Loucy (cell line): Measurements from ENCODE around the gene CCDC149.

Experiments
- H2AFZ ChIP-seq: fragments of 200-600 bp; sonication (generic); 2 replicates; pipeline ENCODE4 v1.6.0; 2016; ENCODE audit warnings: antibody characterized with exemption, mild to moderate bottlenecking, low read length, moderate library complexity
- H3F3A ChIP-seq: fragments of 200-600 bp; 2 replicates; pipeline ENCODE4 v1.6.0; 2016; ENCODE audit warnings: antibody characterized with exemption, low read depth, mild to moderate bottlenecking
- H3K27me3 ChIP-seq: fragments of 200-600 bp; sonication (generic); 2 replicates; pipeline ENCODE4 v1.6.1; 2014; ENCODE audit warnings: low read length, mild to moderate bottlenecking; ENCODE audit not compliant: insufficient read depth, poor library complexity, severe bottlenecking
- H3K36me3 ChIP-seq: fragments of 200-600 bp; sonication (generic); 2 replicates; pipeline ENCODE4 v1.6.1; 2016; ENCODE audit warnings: low read length; ENCODE audit not compliant: insufficient read depth
- H3K4me1 ChIP-seq: fragments of 200-600 bp; sonication (generic); 2 replicates; pipeline ENCODE4 v1.5.1; 2014; ENCODE audit warnings: low read length, mild to moderate bottlenecking; ENCODE audit not compliant: insufficient read depth, poor library complexity, severe bottlenecking
- H3K4me2 ChIP-seq: fragments of 200-600 bp; sonication (generic); 2 replicates; pipeline ENCODE4 v1.6.0; 2014; ENCODE audit warnings: antibody characterized with exemption, low read length, low read depth, mild to moderate bottlenecking; ENCODE audit not compliant: poor library complexity, severe bottlenecking
- H3K4me3 ChIP-seq: fragments of 200-600 bp; sonication (generic); 2 replicates; pipeline ENCODE4 v1.5.1; 2014; ENCODE audit warnings: low read length, mild to moderate bottlenecking, mixed read lengths; ENCODE audit not compliant: poor library complexity, severe bottlenecking
- H3K79me2 ChIP-seq: fragments of 200-600 bp; sonication (generic); 2 replicates; pipeline ENCODE4 v1.6.1; 2014; ENCODE audit warnings: low read length; ENCODE audit not compliant: insufficient read depth
- H3K9ac ChIP-seq: fragments of 200-600 bp; sonication (generic); 2 replicates; pipeline ENCODE4 v1.6.0; 2014; ENCODE audit warnings: mild to moderate bottlenecking, low read depth, low read length, moderate library complexity; ENCODE audit not compliant: poor library complexity, severe bottlenecking
- H3K9me2 ChIP-seq: fragments of 200-600 bp; sonication (generic); replicated peaks from 2 replicates; pipeline ENCODE4 v1.6.1; 2016; ENCODE audit warnings: low read depth, low read length, mixed read lengths
- H3K9me3 ChIP-seq: fragments of 200-600 bp; sonication (generic); 2 replicates; pipeline ENCODE4 v1.6.1; 2014; ENCODE audit warnings: mild to moderate bottlenecking, antibody characterized with exemption, low read length, low read depth; ENCODE audit not compliant: insufficient read depth
- H4K20me1 ChIP-seq: fragments of 200-600 bp; sonication (generic); 2 replicates; pipeline ENCODE4 v1.6.0; 2014; ENCODE audit warnings: antibody characterized with exemption, low read length, mild to moderate bottlenecking; ENCODE audit not compliant: insufficient read depth, poor library complexity, severe bottlenecking
- EZH2phosphoT487 ChIP-seq: fragments of 200-600 bp; IDR thresholded peaks from 2 replicates; pipeline ENCODE4 v1.6.1; 2018; ENCODE audit warnings: antibody characterized with exemption, mild to moderate bottlenecking, moderate library complexity, borderline replicate concordance
- TF ChIP-seq, protein P1 (sequence below): fragments of 200-600 bp; sonication (generic); conservative IDR thresholded peaks from 2 replicates; pipeline ENCODE4 v1.5.1; 2014; ENCODE audit warnings: mild to moderate bottlenecking, antibody characterized with exemption, low read length

The CCDC149 gene

DNA sequence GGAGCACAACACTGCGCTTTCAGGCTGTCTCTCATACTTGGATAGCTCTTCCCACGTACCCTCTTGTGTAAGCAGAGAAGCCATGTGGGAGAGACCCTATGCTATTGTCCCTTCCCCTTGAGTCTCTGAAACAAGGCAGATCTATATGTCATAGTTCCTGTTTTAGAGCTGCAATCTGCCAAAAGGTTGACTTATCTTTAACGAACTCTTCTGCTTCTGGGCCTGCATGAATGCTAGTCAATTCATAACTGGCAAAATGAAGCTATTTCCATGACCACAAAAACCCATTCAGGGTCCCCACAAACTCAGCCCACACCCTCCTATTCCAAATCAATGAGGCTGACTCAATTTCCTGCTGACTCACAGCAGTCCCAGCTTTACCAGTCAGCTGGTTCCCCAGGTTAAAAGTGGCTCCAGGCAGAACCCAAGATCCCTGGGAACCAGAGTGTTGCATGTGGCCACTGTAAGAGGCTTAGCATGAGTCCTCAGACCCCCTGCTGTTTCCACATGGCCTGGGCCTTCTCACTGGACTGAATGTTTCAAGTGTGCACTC, 142.7 kb downstream of the CCDC149 start:
- Histone ChIP-seq H3K4me2 (no peak overlapping the region), H3K4me1 (no peaks in the 10 kb centered on the region), H3K4me3 (no peak overlapping the region), H2AFZ (no peak overlapping the region), H3K79me2 (no peaks in the 10 kb centered on the region), H3K27me3 (no peaks in the 10 kb centered on the region), H3K36me3 (no peaks in the 10 kb centered on the region), H3F3A (no peaks in the 10 kb centered on the region), H3K9me2 (no peaks in the 10 kb centered on the region; the same call in 1 of the 2 replicates), H3K9ac (no peak overlapping the region), H4K20me1 (no peaks in the 10 kb centered on the region), H3K9me3 (no peaks in the 10 kb centered on the region; the same call in 1 of the 2 replicates)
- TF ChIP-seq, protein P1, sequence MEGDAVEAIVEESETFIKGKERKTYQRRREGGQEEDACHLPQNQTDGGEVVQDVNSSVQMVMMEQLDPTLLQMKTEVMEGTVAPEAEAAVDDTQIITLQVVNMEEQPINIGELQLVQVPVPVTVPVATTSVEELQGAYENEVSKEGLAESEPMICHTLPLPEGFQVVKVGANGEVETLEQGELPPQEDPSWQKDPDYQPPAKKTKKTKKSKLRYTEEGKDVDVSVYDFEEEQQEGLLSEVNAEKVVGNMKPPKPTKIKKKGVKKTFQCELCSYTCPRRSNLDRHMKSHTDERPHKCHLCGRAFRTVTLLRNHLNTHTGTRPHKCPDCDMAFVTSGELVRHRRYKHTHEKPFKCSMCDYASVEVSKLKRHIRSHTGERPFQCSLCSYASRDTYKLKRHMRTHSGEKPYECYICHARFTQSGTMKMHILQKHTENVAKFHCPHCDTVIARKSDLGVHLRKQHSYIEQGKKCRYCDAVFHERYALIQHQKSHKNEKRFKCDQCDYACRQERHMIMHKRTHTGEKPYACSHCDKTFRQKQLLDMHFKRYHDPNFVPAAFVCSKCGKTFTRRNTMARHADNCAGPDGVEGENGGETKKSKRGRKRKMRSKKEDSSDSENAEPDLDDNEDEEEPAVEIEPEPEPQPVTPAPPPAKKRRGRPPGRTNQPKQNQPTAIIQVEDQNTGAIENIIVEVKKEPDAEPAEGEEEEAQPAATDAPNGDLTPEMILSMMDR: no peak
- no peak for TF ChIP-seq EZH2phosphoT487

DNA sequence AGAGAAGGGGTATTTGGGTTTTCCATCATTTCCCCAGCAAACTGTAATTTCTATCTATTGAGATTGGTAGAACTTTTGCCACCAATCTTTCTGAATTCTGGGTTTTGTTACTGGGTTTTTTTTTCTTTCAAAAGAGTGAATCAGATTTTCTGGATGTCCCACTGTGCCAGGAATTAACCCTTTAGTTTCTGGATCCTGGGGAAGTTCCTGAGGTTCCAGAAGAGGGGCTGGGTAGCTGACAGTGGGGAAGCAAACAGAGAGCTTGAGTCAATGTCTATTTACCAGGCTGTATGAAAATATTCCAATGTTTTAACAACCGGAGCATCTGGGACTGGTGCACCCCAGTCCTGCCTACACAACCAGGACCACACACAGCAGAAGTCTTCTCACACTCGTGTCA, 143.3 kb downstream of the CCDC149 start:
- TF ChIP-seq, protein P1: no peak
- TF ChIP-seq EZH2phosphoT487: no peak
- Histone ChIP-seq H3K9ac (no peak overlapping the region), H3K4me1 (no peaks in the 10 kb centered on the region), H3K9me3 (no peaks in the 10 kb centered on the region; the same call in 1 of the 2 replicates), H3K9me2 (no peaks in the 10 kb centered on the region; the same call in 1 of the 2 replicates), H3F3A (no peaks in the 10 kb centered on the region), H3K79me2 (no peaks in the 10 kb centered on the region), H2AFZ (no peak overlapping the region), H3K4me2 (no peak overlapping the region), H4K20me1 (no peaks in the 10 kb centered on the region), H3K27me3 (no peaks in the 10 kb centered on the region), H3K4me3 (no peak overlapping the region), H3K36me3 (no peaks in the 10 kb centered on the region)

DNA sequence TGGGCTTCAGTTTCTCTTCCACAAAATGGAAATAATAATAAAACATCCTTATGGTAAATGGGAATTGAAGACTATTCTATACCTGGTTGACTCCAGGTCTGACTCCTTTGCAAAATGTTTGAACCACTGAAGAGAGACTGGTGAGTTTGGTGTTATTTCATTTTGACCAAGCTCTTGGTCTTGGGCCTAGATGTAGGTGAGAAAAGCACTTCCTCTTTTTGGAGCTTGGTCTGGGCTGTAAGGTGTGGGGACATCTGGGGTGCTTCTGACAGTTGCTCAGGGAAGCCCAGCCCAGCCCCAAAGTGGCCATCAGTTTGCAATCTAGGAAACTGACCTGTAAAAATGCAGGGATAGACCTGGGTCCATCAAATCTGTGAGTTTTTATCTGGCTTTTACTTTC, 144.2 kb downstream of the CCDC149 start:
- H3K4me2 ChIP-seq: no peak overlapping the region
- H3F3A ChIP-seq: no peaks in the 10 kb centered on the region
- no peaks in the 10 kb centered on the region for H3K9me2 ChIP-seq
- H3K27me3 ChIP-seq: no peaks in the 10 kb centered on the region
- no peaks in the 10 kb centered on the region; the same call in 1 of the 2 replicates for H3K9me3 ChIP-seq
- H3K9ac ChIP-seq: no peak overlapping the region
- TF ChIP-seq, protein P1: no peak
- no peak for TF ChIP-seq EZH2phosphoT487
- H4K20me1 ChIP-seq: no peaks in the 10 kb centered on the region
- H2AFZ ChIP-seq: no peak overlapping the region
- H3K4me3 ChIP-seq: no peak overlapping the region
- H3K36me3 ChIP-seq: no peaks in the 10 kb centered on the region
- H3K79me2 ChIP-seq: no peaks in the 10 kb centered on the region
- no peaks in the 10 kb centered on the region for H3K4me1 ChIP-seq
